MCF 10A (cell line): Measurements from ENCODE around the gene LARGE2. TPM values are rescaled to one million over a fixed set of nuclear protein-coding genes. Genes with fewer than 3 reads are reported as not detected.

Source experiments
- BruUV-seq: library from RNA; stranded (reverse); fragments of 400-500 nt; replicated peaks from 2 replicates; lab custom pipeline; 2021; lab: Mats Ljungman, UMichigan
- CTCF ChIA-PET: fragments of 300-600 bp; sonication (Branson Sonifier 250); formaldehyde crosslinking; extraction: SDS; loops from one replicate; lab custom pipeline; 2021; ENCODE audit warnings: antibody characterized with exemption, inconsistent platforms; lab: Yijun Ruan, JAX
- POLR2A ChIA-PET: fragments of 300-600, 350-650 bp; sonication (Branson Sonifier 250); formaldehyde crosslinking; extraction: SDS; loops from one replicate; lab custom pipeline; 2020; ENCODE audit warnings: antibody characterized with exemption, inconsistent platforms; lab: Yijun Ruan, JAX
- DNase-seq: peaks from one replicate; pipeline ENCODE4 v3.0.0-alpha.2; 2018; ENCODE audit not compliant: unreplicated experiment
- H3K27ac Mint-ChIP-seq: one replicate; pipeline ENCODE4 v1.8.0; 2022; ENCODE audit warnings: mild to moderate bottlenecking, low read depth, mixed read lengths; ENCODE audit not compliant: unreplicated experiment
- H3K27me3 Mint-ChIP-seq: one replicate; pipeline ENCODE4 v1.8.0; 2022; ENCODE audit warnings: mixed read lengths; ENCODE audit not compliant: insufficient read depth, unreplicated experiment
- H3K36me3 Mint-ChIP-seq: one replicate; pipeline ENCODE4 v1.8.0; 2022; ENCODE audit warnings: mild to moderate bottlenecking, moderate library complexity, mixed read lengths; ENCODE audit not compliant: insufficient read depth, unreplicated experiment
- H3K4me1 Mint-ChIP-seq: one replicate; pipeline ENCODE4 v1.8.0; 2022; ENCODE audit warnings: mixed read lengths; ENCODE audit not compliant: insufficient read depth, unreplicated experiment
- H3K4me3 Mint-ChIP-seq: one replicate; pipeline ENCODE4 v1.8.0; 2022; ENCODE audit warnings: mild to moderate bottlenecking, moderate library complexity, mixed read lengths; ENCODE audit not compliant: unreplicated experiment
- H3K9me3 Mint-ChIP-seq: one replicate; pipeline ENCODE4 v1.8.0; 2022; ENCODE audit warnings: mixed read lengths; ENCODE audit not compliant: unreplicated experiment
- CTCF ChIP-seq: fragments of 200-600 bp; IDR thresholded peaks from one replicate; pipeline ENCODE4 v1.8.0; 2022; ENCODE audit warnings: antibody characterized with exemption, mild to moderate bottlenecking; ENCODE audit not compliant: unreplicated experiment
- intact Hi-C: fragments of 100-400 bp; cut with micrococcal nuclease; formaldehyde crosslinking; loops from 2 replicates; pipeline ENCODE4 v1.14.1; 2022
- total RNA-seq: library from RNA; stranded (reverse); gene quantifications from 2 replicates; pipeline ENCODE4 v1.2.3, GENCODE V29; 2022

LARGE2 gene
- total RNA-seq, 1 experiment from 2014 or later = 0.91 TPM

- no peak for DNase-seq
- Mint-ChIP-seq H3K9me3 (no peaks in the 10 kb centered on the region), H3K4me1 (no peaks in the 10 kb centered on the region), H3K4me3 (no peak overlapping the region), H3K36me3 (peaks cover 94% of the 10 kb centered on the region), H3K27me3 (no peaks in the 10 kb centered on the region), H3K27ac (no peak overlapping the region)
- TF ChIP-seq CTCF = no peak
- POLR2A ChIA-PET = interaction anchor here (0.7 to 1.2 kb wide), 2 partner anchors 16 to 17 kb away, joined by 3 to 5 read pairs; no protein-coding TSS in a partner anchor
- intact Hi-C loops = no loop called here
- CTCF ChIA-PET = interaction anchor here (0.7 to 2.8 kb wide), 2 partner anchors 17 to 22 kb away, joined by 4 to 12 read pairs; no protein-coding TSS in a partner anchor
- BruUV-seq = no TSS peak
Measured at GRCh38 chr11:45948356-45948755, 25.9 kb downstream of the LARGE2 start.

- ChIA-PET CTCF (interaction anchor here (0.6 to 3.4 kb wide), 4 partner anchors 15 to 645 kb away, joined by 3 to 22 read pairs (median 4); no protein-coding TSS in a partner anchor), POLR2A (no interaction called here)
- no peak for DNase-seq
Measured at GRCh38 chr11:45949992-45950407, 27.5 kb downstream of the LARGE2 start.

GRCh38 chr11:45959851-45960250 is 37.4 kb downstream of the LARGE2 start:
- no peak for TF ChIP-seq CTCF
- no peak overlapping the region for H3K4me3 Mint-ChIP-seq
- no peaks in the 10 kb centered on the region for H3K27me3 Mint-ChIP-seq
- H3K27ac Mint-ChIP-seq = no peak overlapping the region
- POLR2A ChIA-PET = interaction anchor here (1.1 kb wide), 1 partner anchor 27 kb away, joined by 3 read pairs; no protein-coding TSS in a partner anchor
- intact Hi-C loops = no loop called here
- no peak for DNase-seq
- BruUV-seq = no TSS peak
- H3K9me3 Mint-ChIP-seq = no peaks in the 10 kb centered on the region
- CTCF ChIA-PET = no interaction called here
- H3K4me1 Mint-ChIP-seq = peaks cover 13% of the 10 kb centered on the region
- peaks cover 35% of the 10 kb centered on the region for H3K36me3 Mint-ChIP-seq

More at GRCh38 chr11:45949992-45950407, 27.5 kb downstream of the LARGE2 start:
- no peaks in the 10 kb centered on the region for H3K4me1 Mint-ChIP-seq
- H3K9me3 Mint-ChIP-seq = no peaks in the 10 kb centered on the region
- no peak overlapping the region for H3K4me3 Mint-ChIP-seq
- H3K27ac Mint-ChIP-seq = no peak overlapping the region
- peaks cover 89% of the 10 kb centered on the region for H3K36me3 Mint-ChIP-seq
- TF ChIP-seq CTCF = no peak
- no peaks in the 10 kb centered on the region for H3K27me3 Mint-ChIP-seq
- intact Hi-C loops = no loop called here
- no TSS peak for BruUV-seq

- intact Hi-C loops = no loop called here
- TF ChIP-seq CTCF = no peak
- CTCF ChIA-PET = interaction anchor here (0.7 kb wide), 1 partner anchor 355 kb away, joined by 3 read pairs; no protein-coding TSS in a partner anchor
- no peak overlapping the region for H3K27ac Mint-ChIP-seq
- H3K4me1 Mint-ChIP-seq = peaks cover 13% of the 10 kb centered on the region
- DNase-seq = no peak
- no peak overlapping the region for H3K4me3 Mint-ChIP-seq
- H3K27me3 Mint-ChIP-seq = no peaks in the 10 kb centered on the region
- BruUV-seq = no TSS peak
- H3K36me3 Mint-ChIP-seq = peaks cover 31% of the 10 kb centered on the region
- H3K9me3 Mint-ChIP-seq = no peaks in the 10 kb centered on the region
- POLR2A ChIA-PET = interaction anchor here (0.6 kb wide), 1 partner anchor 31 kb away, joined by 3 read pairs; no protein-coding TSS in a partner anchor
Measured at GRCh38 chr11:45960387-45961095, 38.1 kb downstream of the LARGE2 start.
